Spleen (tissue), 7 donors: ENCODE measurements around the gene SPATA31C1.

ENCODE experiments used
- POLR2AphosphoS5 ChIP-seq, 3 donors: sonication (generic); formaldehyde crosslinking; IDR thresholded peaks; one replicate each; pipeline ENCODE4 v1.5.1; 2017; ENCODE audit warnings: antibody characterized with exemption in 3 of 3
- TF ChIP-seq, protein P1 (sequence below), 11 experiments: fragments of 200-600 bp in 7 of 11; fragments of 450-650 bp in 4 of 11; sonication (generic) in 4 of 11; IDR thresholded peaks in 8 of 11; conservative IDR thresholded peaks in 3 of 11; 1 replicate in 7 of 11; 2 replicates in 4 of 11; pipeline versions ENCODE4 v1.4.0 to v1.8.0; 2016 to 2021; ENCODE audit warnings: antibody characterized with exemption in 11 of 11, inconsistent platforms in 4 of 11, mild to moderate bottlenecking in 1 of 11
- donor health status: DM: no; HTN: no; CAD: no; lungs with moderate emphysema.
- donor health status: DM: no; HTN: no; CAD: no.
- donor health status: DM: no; HTN: no; CAD: no.

DNA sequence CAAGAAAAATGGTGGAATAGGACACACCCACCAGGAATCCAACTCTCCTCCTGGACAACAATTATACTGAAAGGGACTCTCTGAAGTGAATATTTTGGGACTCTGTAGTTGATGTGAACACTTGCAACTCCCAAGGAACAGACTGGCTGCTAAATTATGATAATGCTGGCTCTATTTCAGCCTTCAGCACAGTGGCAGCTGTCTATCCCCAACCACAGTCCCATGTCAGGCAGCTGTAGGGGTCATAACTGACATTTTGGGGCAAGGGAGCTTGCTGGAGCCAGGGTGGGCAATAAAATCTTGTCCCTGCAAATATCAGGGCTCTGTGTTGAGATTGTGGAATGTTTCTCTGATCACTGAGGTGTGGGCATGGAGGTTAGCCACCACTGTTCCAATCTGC is 20.9 kb upstream of the SPATA31C1 start:
- TF ChIP-seq, protein P1, sequence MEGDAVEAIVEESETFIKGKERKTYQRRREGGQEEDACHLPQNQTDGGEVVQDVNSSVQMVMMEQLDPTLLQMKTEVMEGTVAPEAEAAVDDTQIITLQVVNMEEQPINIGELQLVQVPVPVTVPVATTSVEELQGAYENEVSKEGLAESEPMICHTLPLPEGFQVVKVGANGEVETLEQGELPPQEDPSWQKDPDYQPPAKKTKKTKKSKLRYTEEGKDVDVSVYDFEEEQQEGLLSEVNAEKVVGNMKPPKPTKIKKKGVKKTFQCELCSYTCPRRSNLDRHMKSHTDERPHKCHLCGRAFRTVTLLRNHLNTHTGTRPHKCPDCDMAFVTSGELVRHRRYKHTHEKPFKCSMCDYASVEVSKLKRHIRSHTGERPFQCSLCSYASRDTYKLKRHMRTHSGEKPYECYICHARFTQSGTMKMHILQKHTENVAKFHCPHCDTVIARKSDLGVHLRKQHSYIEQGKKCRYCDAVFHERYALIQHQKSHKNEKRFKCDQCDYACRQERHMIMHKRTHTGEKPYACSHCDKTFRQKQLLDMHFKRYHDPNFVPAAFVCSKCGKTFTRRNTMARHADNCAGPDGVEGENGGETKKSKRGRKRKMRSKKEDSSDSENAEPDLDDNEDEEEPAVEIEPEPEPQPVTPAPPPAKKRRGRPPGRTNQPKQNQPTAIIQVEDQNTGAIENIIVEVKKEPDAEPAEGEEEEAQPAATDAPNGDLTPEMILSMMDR (IDR thresholded peaks at IDR 0.05 in 8 of 11, conservative IDR thresholded peaks at IDR 0.05 in 3 of 11), result no peak
- no peak for TF ChIP-seq POLR2AphosphoS5 (IDR thresholded peaks at IDR 0.05)
